Liver (tissue), 9 donors: ENCODE results near the gene P2RX7. TPM values are rescaled to one million over a fixed set of nuclear protein-coding genes. Genes with fewer than 3 reads are reported as not detected.

Experiments
- DNase-seq: peaks from one replicate; pipeline ENCODE4 v3.0.0-alpha.2; 2017; ENCODE audit warnings: low spot score
- H3K27ac ChIP-seq, 2 donors: one replicate each; pipeline ENCODE4 v1.7.0; 2013; ENCODE audit warnings: inconsistent platforms in 2 of 2, low read length in 2 of 2, control low read depth in 1 of 2, low read depth in 1 of 2, mild to moderate bottlenecking in 1 of 2
- H3K27me3 ChIP-seq, 4 donors: one replicate each; pipeline versions ENCODE4 v1.6.1 to v1.7.0; 2013; ENCODE audit warnings: low read length in 3 of 4, inconsistent platforms in 1 of 4, mild to moderate bottlenecking in 1 of 4, moderate library complexity in 1 of 4; ENCODE audit not compliant: control insufficient read depth in 4 of 4, insufficient read depth in 4 of 4
- H3K36me3 ChIP-seq, 4 donors: one replicate each; pipeline versions ENCODE4 v1.6.1 to v1.7.0; 2013; ENCODE audit warnings: low read length in 3 of 4, mild to moderate bottlenecking in 3 of 4, low read depth in 1 of 4, moderate library complexity in 1 of 4; ENCODE audit not compliant: control insufficient read depth in 4 of 4, insufficient read depth in 3 of 4
- H3K4me1 ChIP-seq, 4 donors: one replicate each; pipeline versions ENCODE4 v1.6.1 to v1.7.0; 2013; ENCODE audit warnings: low read length in 3 of 4, mild to moderate bottlenecking in 3 of 4, moderate library complexity in 1 of 4; ENCODE audit not compliant: control insufficient read depth in 4 of 4, insufficient read depth in 4 of 4
- H3K4me3 ChIP-seq, 3 donors: one replicate each; pipeline versions ENCODE4 v1.6.1 to v1.7.0; 2013; ENCODE audit warnings: low read length in 3 of 3, control low read depth in 1 of 3, low read depth in 1 of 3, mild to moderate bottlenecking in 1 of 3
- H3K9ac ChIP-seq, 2 donors: one replicate each; pipeline ENCODE4 v1.7.0; 2013; ENCODE audit warnings: low read length in 2 of 2, mild to moderate bottlenecking in 2 of 2, moderate library complexity in 2 of 2, control low read depth in 1 of 2, low read depth in 1 of 2
- H3K9me3 ChIP-seq, 4 donors: one replicate each; pipeline versions ENCODE4 v1.6.1 to v1.7.0; 2013; ENCODE audit warnings: low read length in 3 of 4; ENCODE audit not compliant: control insufficient read depth in 4 of 4
- ATF3 ChIP-seq: IDR thresholded peaks from 2 replicates; pipeline ENCODE4 v1.6.1; 2016; ENCODE audit warnings: antibody characterized with exemption
- CTCF ChIP-seq: fragments of 150-350 bp; IDR thresholded peaks from 2 replicates; pipeline ENCODE4 v1.5.1; 2017; ENCODE audit warnings: improper control_type of control experiment, low read depth, low read length; ENCODE audit not compliant: missing input control
- FOXA2 ChIP-seq: IDR thresholded peaks from 2 replicates; pipeline ENCODE4 v1.6.1; 2016; ENCODE audit warnings: antibody characterized with exemption
- GABPA ChIP-seq, 2 donors: IDR thresholded peaks in 1 of 2; conservative IDR thresholded peaks in 1 of 2; 2 replicates each; pipeline ENCODE4 v1.6.1; 2016; ENCODE audit warnings: antibody characterized with exemption in 2 of 2, mild to moderate bottlenecking in 1 of 2, moderate library complexity in 1 of 2
- HNF4A ChIP-seq, 2 donors: conservative IDR thresholded peaks; 2 replicates each; pipeline ENCODE4 v1.6.1; 2016; ENCODE audit warnings: antibody characterized with exemption in 2 of 2, mild to moderate bottlenecking in 2 of 2
- HNF4G ChIP-seq: IDR thresholded peaks from 2 replicates; pipeline ENCODE4 v1.6.1; 2016; ENCODE audit warnings: antibody characterized with exemption
- JUND ChIP-seq, 2 donors: IDR thresholded peaks; 2 replicates each; pipeline ENCODE4 v1.6.1; 2016; ENCODE audit warnings: antibody characterized with exemption in 2 of 2
- MAX ChIP-seq: IDR thresholded peaks from 2 replicates; pipeline ENCODE4 v1.6.1; 2016; ENCODE audit warnings: antibody characterized with exemption
- NR2F2 ChIP-seq: IDR thresholded peaks from 2 replicates; pipeline ENCODE4 v1.6.1; 2016; ENCODE audit warnings: antibody characterized with exemption
- RAD21 ChIP-seq, 2 donors: IDR thresholded peaks; 2 replicates each; pipeline ENCODE4 v1.6.1; 2016; ENCODE audit warnings: antibody characterized with exemption in 2 of 2, mild to moderate bottlenecking in 2 of 2
- REST ChIP-seq: IDR thresholded peaks from 2 replicates; pipeline ENCODE4 v1.6.1; 2016; ENCODE audit warnings: antibody characterized with exemption, mild to moderate bottlenecking
- RXRA ChIP-seq, 2 donors: IDR thresholded peaks; 2 replicates each; pipeline ENCODE4 v1.6.1; 2017 to 2018; ENCODE audit warnings: antibody characterized with exemption in 2 of 2, mild to moderate bottlenecking in 1 of 2
- TAF1 ChIP-seq: conservative IDR thresholded peaks from 2 replicates; pipeline ENCODE4 v1.6.1; 2016; ENCODE audit warnings: antibody characterized with exemption, mild to moderate bottlenecking
- ZBTB33 ChIP-seq: IDR thresholded peaks from 2 replicates; pipeline ENCODE4 v1.6.1; 2016; ENCODE audit warnings: antibody characterized with exemption
- WGBS: extraction: QIAGEN DNeasy Blood & Tissue Kit; methylation state at CpG from one replicate; pipeline ENCODE4 v1.1.7; 2013; 5-methylcytosine and 5-hydroxymethylcytosine counted together
- polyA plus RNA-seq, 2 donors: library from polyadenylated mRNA; stranded (reverse) in 1 of 2; unstranded in 1 of 2; fragments of 200-250 nt in 1 of 2; fragments of >200 nt in 1 of 2; fragmentation: Nextera tagmentation in 1 of 2; extraction: Ambion mirVana in 1 of 2; gene quantifications; one replicate each; pipeline versions ENCODE4 v1.2.1 to v1.2.3, GENCODE V29; 2013 to 2015
- total RNA-seq, 2 donors: library from RNA; depleted of rRNA; stranded (reverse); fragments of >200 nt; gene quantifications; one replicate each; pipeline ENCODE4 v1.2.3, GENCODE V29; 2014
- donor health status: healthy.
- donor health status: healthy.
- donor health status: healthy.
- donor health status: healthy.
- donor health status: healthy.

Gene P2RX7
- total and polyA plus RNA-seq, 4 donors, result 1.2 to 3.2 (median 2.2) TPM

- WGBS, result 82% methylated on average over 11 of the region's 11 CpGs
- Histone ChIP-seq H3K36me3 (no peaks in the 10 kb centered on the region), H3K27ac (no peak overlapping the region), H3K9me3 (no peaks in the 10 kb centered on the region), H3K27me3 (no peaks in the 10 kb centered on the region), H3K4me3 (no peak overlapping the region), H3K9ac (no peak overlapping the region), H3K4me1 (peaks cover 5 to 7% (median 6%) of the 10 kb centered on the region in 4 donors)
- no peak for TF ChIP-seq ATF3
- no peak for TF ChIP-seq HNF4G
- no peak for TF ChIP-seq RAD21 (IDR thresholded peaks at IDR 0.05)
- TF ChIP-seq JUND (IDR thresholded peaks at IDR 0.05), result no peak
- TF ChIP-seq CTCF, result no peak
- TF ChIP-seq NR2F2, result no peak
- TF ChIP-seq HNF4A (conservative IDR thresholded peaks at IDR 0.05), result no peak
- TF ChIP-seq REST, result no peak
- TF ChIP-seq RXRA (IDR thresholded peaks at IDR 0.05), result no peak
- no peak for TF ChIP-seq GABPA (IDR thresholded peaks at IDR 0.05 in 1 of 2, conservative IDR thresholded peaks at IDR 0.05 in 1 of 2)
- no peak for TF ChIP-seq MAX
- no peak for TF ChIP-seq TAF1
- no peak for TF ChIP-seq ZBTB33
- no peak for TF ChIP-seq FOXA2
- DNase-seq, result no peak
These were observed 41.8 kb upstream of the P2RX7 start for GRCh38 chr12:121090586-121091514.
